ENCODE results near the gene SLC19A3.
"Not testable (repeated sequence)": the region's sequence is repeated elsewhere in the genome, so short reads cannot be mapped to it uniquely, and the experiment has no call there.

SLC19A3 gene

DNA sequence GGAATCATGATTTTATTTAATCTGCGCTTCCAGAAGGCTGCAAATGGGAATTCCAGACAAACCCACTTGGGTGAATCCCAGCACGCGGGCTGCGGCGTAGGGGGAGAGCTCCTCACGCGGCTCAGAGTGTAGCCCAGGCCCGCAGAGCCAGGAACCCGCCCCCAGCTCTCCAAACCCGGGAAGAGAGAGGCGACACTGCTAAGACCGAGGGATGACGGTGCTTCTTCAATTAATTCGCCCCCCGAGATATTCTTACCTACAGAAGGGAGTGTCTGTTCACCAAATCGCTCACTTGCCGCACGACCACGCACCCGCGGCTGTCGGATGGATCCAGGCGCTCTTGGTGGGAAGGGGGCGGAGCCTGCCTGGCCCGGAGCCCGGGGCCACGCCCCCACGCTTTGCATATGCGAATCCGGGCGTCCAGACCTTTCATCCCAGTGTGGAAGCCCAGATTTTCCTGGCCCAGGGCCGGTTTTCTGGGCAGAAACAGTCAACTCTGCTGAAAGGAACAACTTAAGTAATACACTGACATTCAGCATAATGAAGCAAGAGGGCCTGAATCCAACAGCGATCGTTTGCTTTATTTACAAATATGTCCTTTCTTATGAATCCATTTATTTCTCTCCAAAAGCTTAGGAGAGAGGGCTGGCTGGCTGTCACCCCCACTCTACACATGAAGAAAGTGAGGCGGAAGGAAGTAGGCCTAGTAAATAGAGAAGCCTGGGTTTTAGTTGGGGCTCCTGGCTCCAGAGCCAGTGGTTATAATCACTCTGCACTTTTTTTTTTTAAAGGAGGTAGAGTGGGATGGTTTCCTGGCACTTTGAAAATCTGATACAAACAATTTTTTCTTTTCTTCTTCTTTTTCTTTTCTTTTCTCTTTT lies at the start of gene SLC19A3:
Gene SLC19A3, minus strand, starts transcription at position 342 of the 881 bp plus-strand sequence. CDS start 15,710 bp downstream, outside the sequence.
- peak within 1 kb of the TSS; percentile 69 for H3K4me3 ChIP-seq (ENCODE audit: low read depth, low read length)

DNA sequence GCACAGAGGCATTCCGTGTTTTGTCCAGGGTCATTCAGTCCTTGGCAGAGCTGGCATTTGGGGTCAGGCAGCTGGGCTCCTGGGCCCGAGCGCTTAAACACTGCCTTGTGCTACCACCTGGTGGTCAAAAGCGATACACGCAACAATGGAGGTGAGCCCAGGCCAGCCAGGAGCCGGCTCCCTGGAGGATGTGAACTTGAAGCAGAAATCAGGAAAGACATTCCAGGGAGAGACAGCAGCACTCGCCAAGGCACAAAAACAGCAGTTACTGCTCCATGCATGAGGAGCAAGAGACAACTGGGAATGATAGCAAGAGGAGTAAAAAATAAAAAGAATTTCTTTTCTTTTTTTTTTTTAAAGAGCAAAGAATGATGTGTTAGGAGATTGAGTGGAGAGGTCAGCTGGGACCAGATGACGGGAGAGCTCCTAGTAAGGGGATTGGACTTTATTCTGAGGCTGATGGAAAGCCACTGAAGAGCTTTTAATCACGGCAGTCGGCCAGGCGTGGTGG lies 48.6 kb upstream of the SLC19A3 start:
- no peak overlapping the region for H3K4me3 ChIP-seq (ENCODE audit: low read depth, low read length)

DNA sequence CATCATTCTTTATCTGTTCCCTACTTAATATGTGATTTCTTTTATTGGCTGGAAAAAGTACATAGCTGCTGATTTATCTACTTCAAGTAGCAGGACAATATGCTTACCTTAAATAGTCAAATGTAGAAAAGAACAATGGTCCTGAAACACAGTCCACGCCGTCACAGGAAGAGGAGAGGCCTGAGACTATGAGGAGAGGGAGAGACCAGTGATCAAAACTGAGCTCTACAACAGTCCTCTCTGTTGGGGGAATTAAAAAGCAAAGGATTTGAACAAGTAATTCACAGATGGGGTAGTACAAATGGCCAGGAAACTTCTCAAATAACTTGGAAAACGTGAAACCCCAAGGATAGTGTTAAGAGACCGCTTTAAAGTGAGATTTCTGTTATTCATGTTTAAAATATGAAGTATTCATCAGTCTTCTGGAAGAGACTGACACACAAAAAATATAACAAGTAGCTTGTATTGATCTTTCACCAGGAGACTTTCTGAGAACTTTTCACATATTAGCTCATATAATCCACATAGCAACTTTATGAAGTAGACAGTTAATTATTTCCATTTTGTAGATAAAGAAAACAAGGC lies 48.1 kb upstream of the SLC19A3 start:
- H3K4me3 ChIP-seq (ENCODE audit: low read depth, low read length): no peak overlapping the region

DNA sequence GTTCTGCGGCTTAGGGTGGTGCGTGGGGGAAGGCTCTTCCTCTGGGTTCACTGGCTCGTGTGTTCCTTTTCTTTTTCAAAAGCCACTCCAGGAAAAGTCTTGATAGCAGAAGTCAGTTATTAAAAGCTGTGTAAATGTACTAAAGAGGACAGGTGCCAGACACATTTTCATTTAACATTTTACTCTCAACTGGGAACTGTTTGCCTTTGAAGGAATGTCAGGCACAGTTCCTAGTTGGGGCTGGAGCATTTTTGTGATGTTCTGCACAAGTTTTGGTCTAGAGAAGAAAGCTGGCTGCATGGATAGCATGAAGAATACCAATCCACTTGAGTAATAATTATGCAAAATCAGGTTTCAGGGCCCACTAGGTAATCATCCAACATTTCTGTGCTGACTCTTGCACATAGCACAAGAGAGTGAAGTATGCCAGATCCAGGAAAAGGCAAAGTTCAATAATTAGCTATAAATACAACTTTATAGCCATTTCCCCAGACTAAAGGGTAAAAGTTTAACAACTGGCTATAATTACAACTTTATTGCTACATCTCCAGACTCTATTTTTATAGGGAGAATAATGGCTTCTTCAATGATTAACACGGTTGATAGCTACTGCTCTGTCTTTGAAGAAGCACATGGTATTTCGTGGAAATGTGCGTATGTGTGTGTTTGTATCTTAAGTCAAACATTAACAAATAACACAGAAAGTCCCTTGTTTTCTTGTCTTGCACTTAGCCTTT lies 44.1 kb upstream of the SLC19A3 start:
- H3K4me3 ChIP-seq (ENCODE audit: low read depth, low read length): no peak overlapping the region

DNA sequence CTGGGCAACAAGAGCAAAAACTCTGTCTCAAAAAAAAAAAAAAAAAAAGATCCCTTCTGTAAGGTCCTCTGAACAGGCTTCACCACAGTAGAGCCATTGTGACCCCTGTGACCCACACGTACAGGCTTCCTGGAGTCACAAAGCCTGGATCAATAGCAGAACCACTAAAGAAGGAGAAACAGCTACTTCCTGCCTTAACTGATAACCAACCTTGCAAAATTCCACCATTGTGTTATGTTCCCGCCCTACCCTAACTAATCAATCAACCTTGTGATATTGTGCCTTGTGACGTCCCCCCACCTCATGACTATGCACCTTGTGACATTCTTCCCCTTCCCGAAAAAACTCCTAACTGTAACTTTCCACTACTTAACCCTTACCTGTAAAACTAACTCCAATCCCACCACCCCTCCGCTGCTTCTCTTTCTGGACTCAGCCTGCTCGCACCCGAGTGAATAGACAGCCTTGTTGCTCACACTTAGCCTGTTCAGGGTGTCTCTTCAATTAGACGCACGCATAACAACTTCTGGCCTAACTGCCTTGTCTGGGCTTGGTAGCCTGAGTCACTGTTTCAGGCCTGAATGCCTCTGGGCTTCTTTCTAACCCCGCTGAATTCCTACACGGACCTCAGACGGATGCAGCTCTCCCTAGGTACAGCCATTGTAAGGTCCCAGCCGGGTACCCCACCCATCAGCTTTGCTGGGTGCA lies 41.7 kb upstream of the SLC19A3 start:
- no peak overlapping the region for H3K4me3 ChIP-seq (ENCODE audit: low read depth, low read length)

DNA sequence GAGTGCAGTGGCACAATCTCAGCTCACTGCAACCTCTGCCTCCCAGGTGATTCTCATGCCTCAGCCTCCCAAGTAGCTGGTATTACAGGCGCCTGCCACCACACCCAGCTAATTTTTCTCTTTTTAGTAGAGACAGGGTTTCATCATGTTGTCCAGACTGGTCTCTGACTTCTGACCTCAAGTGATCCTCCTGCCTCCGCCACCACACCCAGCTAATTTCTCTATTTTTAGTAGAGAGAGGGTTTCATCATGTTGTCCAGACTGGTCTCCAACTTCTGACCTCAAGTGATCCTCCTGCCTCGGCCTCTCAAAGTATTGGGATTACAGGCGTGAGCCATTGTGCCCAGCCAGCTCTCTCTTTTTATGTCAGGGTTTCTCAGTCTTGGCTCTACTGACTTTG lies 38.4 kb upstream of the SLC19A3 start:
- H3K4me3 ChIP-seq (ENCODE audit: low read depth, low read length): not testable (repeated sequence)

DNA sequence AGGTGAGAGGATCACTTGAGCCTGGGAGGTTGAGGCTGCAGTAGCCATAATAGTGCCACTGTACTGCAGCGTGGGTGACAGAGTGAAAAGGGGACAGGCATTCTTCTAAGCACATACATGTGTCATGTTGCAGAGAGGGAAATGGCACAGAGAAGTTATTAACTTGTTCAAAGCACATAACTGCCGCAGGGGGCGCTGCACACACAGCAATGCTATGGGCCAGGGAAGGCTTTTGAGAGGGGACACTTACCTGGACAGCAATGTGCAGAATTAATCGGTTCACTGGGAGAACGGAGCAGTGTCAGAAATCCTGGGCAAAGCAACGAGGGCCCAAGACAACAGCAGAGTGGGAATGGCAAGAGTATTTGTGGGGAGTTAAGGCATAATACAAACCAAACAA lies 30.3 kb upstream of the SLC19A3 start:
- H3K4me3 ChIP-seq (ENCODE audit: low read depth, low read length): no peak overlapping the region

DNA sequence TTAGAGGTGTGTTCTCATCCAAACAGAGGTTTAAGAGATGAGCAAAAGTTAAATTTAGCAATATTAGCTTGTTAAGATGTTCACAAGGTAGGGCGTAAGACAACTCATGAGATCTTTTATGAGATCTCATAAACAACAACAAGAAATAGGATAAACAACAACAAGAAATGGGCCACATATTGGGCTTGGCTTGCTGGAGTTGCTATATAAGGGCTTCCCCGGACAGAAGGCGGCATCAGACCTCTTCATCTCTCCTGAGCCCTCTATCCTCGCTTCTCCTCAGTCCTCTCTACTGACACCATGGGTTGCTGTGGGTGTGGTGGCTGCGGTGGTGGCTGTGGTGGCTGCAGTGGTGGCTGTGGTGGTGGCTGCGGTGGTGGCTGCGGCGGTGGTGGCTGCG lies 27.8 kb upstream of the SLC19A3 start, which contains the start of gene SCYGR8:
Gene SCYGR8, plus strand, starts transcription at position 301 of the 400 bp plus-strand sequence. Its CDS starts 0 bp downstream, at position 301.
- H3K4me3 ChIP-seq (ENCODE audit: low read depth, low read length): no peak within 1 kb of the TSS

DNA sequence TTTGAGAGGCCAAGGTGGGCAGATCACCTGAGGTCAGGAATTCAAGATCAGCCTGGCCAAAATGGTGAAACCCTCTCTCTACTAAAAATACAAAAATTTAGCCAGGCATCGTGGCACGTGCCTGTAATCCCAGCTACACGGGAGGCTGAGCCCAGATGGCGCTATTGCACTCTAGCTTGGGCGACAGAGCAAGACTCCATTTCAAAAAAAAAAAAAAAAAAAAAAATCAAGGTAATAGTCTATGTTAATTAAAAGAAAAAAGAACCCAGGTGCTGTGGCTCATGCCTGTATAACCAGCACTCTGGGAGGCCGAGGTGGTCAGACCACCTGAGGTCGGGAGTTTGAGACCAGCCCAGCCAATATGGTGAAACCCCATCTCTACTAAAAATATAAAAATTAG lies 22.9 kb upstream of the SLC19A3 start:
- not testable (repeated sequence) for H3K4me3 ChIP-seq (ENCODE audit: low read depth, low read length)

DNA sequence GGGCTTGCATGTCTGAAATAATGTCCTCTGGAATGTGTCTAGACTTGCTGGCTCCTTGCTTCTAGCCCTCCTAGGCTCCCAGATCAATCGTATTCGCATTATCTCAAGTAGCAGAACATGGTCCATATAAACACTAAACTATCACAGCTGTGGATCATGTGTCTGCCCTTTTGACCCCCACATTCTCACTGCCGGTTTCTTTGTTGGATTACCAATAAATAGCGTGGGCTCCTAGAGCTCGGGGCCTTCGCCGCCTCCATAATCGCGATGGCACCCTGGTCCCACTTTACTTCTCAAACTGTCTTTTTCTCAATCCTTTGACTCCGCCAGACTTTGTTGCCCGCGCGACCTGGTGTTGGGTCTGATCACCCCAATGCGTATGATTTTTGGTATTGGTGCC lies 21.5 kb upstream of the SLC19A3 start:
- H3K4me3 ChIP-seq (ENCODE audit: low read depth, low read length): no peak overlapping the region

DNA sequence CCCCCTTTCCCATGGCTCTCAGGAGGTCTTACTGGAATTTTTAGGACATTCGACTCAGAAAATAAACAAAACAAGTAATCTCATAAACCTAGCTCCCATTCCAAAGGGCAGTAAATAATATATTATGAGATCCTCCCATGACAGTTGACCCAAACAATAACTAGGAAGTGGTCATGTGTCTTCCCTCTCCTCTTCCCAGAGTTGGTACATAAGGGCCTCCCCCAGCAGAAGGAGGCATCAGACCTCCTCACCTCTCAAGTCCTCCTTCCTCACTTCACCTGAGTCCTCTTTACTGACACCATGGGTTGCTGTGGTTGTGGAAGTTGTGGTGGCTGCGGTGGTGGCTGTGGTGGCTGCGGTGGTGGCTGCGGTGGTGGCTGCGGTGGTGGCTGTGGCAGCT lies 10.2 kb upstream of the SLC19A3 start, which contains the start of gene SCYGR7:
Gene SCYGR7, plus strand, starts transcription at position 301 of the 400 bp plus-strand sequence. Its CDS starts 0 bp downstream, at position 301.
- H3K4me3 ChIP-seq (ENCODE audit: low read depth, low read length): no peak within 1 kb of the TSS

DNA sequence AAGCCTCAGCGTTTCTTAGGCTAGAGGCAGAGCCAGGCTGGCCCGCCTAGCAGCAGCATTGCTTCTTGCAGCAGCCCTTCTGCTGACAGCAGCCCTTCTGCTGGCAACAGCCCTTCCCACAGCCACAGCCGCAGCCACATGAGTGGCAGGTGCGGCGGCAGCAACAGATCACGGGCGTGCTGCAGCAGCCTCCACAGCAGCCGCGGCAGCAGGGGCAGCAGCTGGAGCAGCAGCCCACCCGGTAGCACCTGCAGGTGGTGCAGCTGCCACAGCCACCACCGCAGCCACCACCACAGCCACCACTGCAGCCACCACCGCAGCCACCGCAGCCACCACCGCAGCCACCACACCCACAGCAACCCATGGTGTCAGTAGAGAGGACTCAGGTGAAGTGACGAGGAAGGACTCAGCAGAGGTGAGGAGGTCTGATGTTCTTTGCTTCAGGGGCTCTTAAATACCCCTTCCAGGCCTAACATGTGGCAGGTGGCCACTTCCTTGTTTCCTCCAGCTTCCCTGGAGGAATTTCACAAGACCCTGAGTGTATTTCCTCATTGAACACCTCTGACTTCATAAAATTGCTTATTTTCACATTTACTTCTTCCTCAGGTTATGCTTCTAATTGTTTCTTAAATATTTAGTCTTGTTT lies 6.7 kb upstream of the SLC19A3 start, which contains the start of gene SCYGR6:
Gene SCYGR6, minus strand, starts transcription at position 364 of the 646 bp plus-strand sequence. Its CDS starts 0 bp downstream, at position 364.
- no peak within 1 kb of the TSS for H3K4me3 ChIP-seq (ENCODE audit: low read depth, low read length)

DNA sequence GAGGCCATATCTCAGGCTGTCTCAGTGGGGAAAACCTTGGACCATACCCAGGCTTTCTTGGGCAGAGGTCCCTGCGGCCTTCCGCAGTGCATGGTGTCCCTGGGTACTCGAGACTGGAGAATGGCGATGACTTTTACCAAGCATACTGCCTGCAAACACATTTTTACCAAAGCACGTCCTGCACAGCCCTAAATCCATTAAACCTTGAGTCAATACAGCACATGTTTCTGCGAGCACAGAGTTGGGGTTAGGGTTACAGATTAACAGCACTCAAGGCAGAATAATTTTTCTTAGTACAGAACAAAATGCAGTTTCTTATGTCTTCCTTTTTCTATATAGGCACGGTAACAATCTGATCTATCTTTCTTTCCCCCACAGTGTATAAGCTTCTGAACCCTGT lies 5.0 kb upstream of the SLC19A3 start:
- H3K4me3 ChIP-seq (ENCODE audit: low read depth, low read length): not testable (repeated sequence)

DNA sequence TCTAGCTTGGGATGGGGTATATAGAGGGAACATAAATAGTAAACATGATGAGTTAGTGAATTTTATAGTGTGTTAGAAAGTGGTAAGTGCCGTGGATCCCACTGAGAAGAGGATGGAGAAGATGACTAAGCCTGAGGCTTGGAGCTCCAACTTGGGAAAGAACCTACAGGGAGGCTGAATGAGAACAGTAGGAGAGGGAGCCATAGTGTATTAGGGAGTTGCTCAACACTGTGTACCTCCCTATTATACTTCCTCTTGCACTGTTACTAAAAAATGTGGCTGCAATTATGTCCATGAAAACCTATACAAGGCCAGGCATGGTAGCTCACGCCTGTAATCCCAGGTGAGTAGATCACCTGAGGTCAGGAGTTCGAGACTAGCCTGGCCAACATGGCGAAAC lies 2.9 kb upstream of the SLC19A3 start:
- H3K4me3 ChIP-seq (ENCODE audit: low read depth, low read length): no peak overlapping the region

DNA sequence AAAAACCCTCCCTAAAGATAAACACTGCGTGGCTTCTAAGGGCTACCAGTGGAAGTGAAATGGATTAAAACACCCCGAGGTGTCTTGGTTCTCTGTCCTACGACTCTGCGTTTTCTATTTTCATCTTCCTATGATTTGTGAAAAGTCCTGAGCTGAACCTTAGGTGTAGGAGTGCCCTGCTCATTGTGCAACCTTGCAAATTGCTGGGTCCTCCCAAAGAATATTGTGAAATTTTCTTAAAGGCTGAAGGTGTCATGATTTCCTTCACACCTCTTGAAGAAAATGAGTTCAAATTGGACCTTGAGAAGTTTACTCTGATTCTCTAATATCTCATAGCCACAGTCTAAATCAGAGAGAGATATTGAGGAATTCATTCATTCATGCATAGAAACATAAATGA lies 1.8 kb upstream of the SLC19A3 start:
- no peak overlapping the region for H3K4me3 ChIP-seq (ENCODE audit: low read depth, low read length)

DNA sequence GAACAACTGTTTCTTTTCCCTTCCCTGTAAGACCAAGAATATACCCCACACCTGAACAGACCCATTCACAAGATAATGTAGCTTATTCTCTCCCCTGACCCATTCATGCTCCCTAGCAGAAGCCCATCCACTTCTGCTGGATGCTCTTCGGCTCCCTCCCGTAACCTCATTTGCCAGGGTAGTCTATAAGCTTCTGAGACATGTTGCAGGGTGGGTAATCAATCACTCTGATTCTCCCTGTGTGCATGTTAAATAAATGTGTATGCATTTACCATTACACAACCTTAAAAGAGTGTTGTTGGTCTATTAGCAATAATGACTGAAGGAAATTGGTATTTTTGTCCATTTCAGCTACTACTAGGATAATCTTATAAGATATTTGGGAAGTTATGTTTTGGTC lies 1.3 kb downstream of the SLC19A3 start:
- H3K4me3 ChIP-seq (ENCODE audit: low read depth, low read length): no peak overlapping the region

DNA sequence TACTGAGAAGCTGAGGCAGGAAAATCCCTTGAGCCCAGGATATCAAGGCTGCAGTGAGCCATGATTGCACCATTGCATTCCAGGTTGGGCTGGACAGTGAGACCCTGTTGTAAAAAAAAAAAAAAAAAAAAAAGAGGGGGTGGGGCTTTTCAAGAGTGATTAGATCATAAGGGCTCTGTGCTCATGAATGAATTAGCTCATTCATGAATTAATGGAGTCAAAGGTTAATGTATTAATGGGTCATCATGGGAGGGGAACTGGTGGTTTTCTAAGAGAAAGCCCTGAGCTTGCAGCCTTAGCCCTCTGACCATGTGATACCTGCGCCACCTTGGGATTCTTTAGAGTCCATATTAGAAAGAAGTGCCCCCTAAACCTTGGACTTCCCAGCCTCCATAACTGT lies 4.5 kb downstream of the SLC19A3 start:
- no peak overlapping the region for H3K4me3 ChIP-seq (ENCODE audit: low read depth, low read length)

DNA sequence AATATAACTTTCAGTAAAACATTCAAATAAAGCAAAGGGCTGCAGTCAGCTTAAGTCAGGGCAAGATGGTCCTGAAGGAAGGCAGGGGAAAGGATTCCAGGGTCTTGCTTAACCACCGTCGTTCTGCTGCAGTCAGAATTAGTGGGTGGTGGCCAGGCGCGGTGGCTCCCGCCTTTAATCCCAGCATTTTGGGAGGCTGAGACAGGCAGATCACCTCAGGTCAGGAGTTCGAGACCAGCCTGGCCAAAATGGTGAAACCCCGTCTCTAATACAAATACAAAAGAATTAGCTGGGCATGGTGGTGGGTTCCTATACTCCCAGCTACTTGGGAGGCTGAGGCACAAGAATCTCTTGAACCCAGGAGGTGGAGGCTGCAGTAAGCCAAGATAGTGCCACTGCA lies 6.8 kb downstream of the SLC19A3 start:
- H3K4me3 ChIP-seq (ENCODE audit: low read depth, low read length): no peak overlapping the region

DNA sequence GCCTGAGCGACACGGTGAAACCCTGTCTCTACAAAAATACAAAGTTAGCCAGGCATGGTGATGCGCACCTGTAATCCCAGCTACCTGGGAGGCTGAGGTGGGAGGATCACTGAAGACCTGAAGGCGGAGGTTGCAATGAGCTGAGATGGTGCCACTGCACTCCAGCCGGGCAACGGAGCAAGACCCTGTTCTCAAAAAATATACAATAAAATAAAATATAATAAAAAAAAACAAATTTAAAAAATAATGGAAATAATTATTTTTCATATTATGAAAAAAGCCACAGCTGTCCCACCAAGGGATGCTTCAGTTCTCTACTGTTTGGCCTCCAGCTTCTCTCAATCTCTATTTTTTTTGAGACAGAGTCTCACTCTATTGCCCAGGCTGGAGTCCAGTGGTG lies 10.4 kb downstream of the SLC19A3 start:
- H3K4me3 ChIP-seq (ENCODE audit: low read depth, low read length): no peak overlapping the region

DNA sequence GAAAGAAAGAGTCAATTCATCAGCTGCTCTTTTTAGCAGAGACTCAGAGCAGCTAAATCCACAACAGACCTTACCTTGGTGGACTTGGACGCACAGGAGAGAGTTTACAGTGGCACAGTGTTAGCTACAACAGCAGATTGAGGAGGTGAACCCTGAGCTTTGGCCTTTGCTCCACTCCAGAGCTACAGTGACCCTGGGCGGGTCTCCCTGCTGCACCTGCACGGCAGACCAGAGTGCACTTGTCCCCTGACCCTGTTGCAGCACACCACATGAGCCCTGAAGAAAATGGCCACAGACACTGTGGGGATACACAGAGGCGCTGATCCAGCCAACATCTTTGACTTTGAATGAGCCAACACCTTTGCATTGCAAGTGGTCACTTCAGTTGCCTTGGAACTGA lies 11.0 kb downstream of the SLC19A3 start:
- no peak overlapping the region for H3K4me3 ChIP-seq (ENCODE audit: low read depth, low read length)

Measured in iPS-11a (cell line).